Coronary artery (tissue), 2 donors: Measurements from ENCODE around the gene SHBG.
A peak's percentile ranks its signal among the peaks of the same experiment; 100 is the strongest.

Experiments
- DNase-seq: peaks from one replicate; pipeline ENCODE4 v3.0.0-alpha.2; 2017; ENCODE audit warnings: low spot score
- H3K27ac ChIP-seq, 2 donors: fragments of 200-600 bp; sonication (generic); one replicate each; pipeline ENCODE4 v1.5.1; 2016 to 2019
- H3K4me3 ChIP-seq: fragments of 200-600 bp; sonication (generic); 2 replicates; pipeline ENCODE4 v1.5.1; 2016; ENCODE audit warnings: mild to moderate bottlenecking, moderate library complexity
- CTCF ChIP-seq: fragments of 200-600 bp; sonication (generic); IDR thresholded peaks from one replicate; pipeline ENCODE4 v1.5.1; 2019; ENCODE audit warnings: antibody characterized with exemption

SHBG gene

GRCh38 chr17:7626307-7626706 is 3.6 kb upstream of the SHBG start:
- H3K4me3 ChIP-seq, result peak overlapping the region; percentile 80
- TF ChIP-seq CTCF, result no peak
- DNase-seq, result no peak
- H3K27ac ChIP-seq, result peak overlapping the region in 1 of 2 donors; percentile 77

DNA sequence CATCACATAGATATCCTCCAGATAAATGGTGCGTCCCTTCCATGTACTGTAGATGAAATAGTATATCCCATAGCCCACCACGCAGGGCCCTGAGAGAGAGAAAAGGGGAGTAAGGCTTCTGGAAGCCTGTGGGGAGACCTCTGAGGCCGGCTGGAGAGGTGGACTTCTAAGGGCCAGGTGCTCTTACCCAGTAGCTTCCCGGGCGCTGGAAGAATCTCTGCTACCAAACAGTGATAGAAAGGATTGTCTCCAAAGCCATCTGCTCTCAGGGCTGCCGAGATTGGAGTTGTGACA is 3.0 kb upstream of the SHBG start:
- no peak for DNase-seq
- Histone ChIP-seq H3K4me3 (peak overlapping the region; percentile 80), H3K27ac (peak overlapping the region; percentile 68 to 77)
- TF ChIP-seq CTCF, result no peak

GRCh38 chr17:7627250-7628121 is 2.4 kb upstream of the SHBG start, which contains the start of gene SAT2:
Gene SAT2 (minus strand): TSS chr17:7627821. CDS start chr17:7627635, 186 bp downstream.
- Histone ChIP-seq H3K27ac (peak within 1 kb of the TSS; percentile 68 to 77), H3K4me3 (peak within 1 kb of the TSS; percentile 80)
- TF ChIP-seq CTCF, result no peak
- peak; percentile 97 for DNase-seq

DNA sequence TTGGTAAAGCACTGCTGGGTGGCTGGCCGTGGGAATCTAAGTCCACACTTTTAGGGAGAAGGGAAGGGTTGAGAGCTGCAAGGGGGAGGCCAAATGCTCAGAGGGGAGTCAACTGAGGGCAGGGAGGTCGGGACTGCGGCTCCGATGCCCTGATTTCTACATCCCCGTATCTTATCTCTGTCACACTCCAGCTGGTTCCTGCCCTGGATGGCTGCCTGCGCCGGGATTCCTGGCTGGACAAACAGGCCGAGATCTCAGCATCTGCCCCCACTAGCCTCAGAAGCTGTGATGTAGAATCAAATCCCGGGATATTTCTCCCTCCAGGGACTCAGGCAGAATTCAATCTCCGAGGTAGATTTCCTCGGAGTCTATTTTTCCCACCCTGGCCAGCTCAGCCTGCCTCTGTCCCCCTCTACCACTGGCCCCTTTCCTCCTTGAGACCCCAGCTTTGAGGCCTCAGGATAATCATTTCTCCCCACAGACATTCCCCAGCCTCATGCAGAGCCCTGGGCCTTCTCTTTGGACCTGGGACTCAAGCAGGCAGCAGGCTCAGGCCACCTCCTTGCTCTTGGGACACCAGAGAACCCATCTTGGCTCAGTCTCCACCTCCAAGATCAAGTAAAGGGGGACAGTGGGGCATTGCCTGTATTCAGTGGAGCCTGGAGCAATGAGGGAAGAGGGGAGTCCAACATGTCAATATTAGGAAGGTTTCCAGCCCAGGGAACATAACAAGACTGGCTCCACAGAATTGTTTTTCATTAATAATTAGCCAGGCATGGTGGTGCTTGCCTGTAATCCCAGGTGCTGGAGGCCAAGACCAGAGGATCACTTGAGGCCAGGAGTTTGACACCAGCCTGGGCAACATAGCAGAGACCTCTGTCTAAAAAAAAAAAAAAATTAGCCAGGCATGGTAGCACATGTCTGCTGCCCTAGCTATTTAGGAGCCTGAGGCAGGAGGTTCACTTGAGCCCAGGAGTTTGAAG is 1.8 kb downstream of the SHBG start:
- no peak for TF ChIP-seq CTCF
- H3K27ac ChIP-seq, result no peak overlapping the region
- no peak for DNase-seq
- no peak overlapping the region for H3K4me3 ChIP-seq

GRCh38 chr17:7632492-7632894 is 2.6 kb downstream of the SHBG start:
- H3K27ac ChIP-seq, result no peak overlapping the region
- TF ChIP-seq CTCF, result peak; percentile 17
- no peak for DNase-seq
- no peak overlapping the region for H3K4me3 ChIP-seq

DNA sequence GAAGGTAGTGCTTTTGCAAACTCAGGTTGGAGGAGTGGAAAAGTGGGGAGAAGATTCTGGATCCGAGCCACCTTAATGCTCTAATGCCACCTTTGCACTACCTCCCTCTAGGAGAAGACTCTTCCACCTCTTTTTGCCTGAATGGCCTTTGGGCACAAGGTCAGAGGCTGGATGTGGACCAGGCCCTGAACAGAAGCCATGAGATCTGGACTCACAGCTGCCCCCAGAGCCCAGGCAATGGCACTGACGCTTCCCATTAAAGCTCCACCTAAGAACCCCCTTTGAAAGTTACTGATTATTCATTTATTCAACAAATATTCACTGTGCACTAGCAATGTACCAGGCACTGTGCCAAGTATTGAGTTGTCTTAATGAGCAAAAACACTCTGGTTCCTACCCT is 3.2 kb downstream of the SHBG start:
- no peak for DNase-seq
- TF ChIP-seq CTCF, result no peak
- no peak overlapping the region for H3K27ac ChIP-seq
- H3K4me3 ChIP-seq, result no peak overlapping the region
